Karpas-422 (cell line): ENCODE results near the gene OR52N2. TPM values are rescaled to one million over a fixed set of nuclear protein-coding genes. Genes with fewer than 3 reads are reported as not detected.

Source experiments
- DNase-seq: peaks from one replicate; pipeline ENCODE4 v3.0.0-alpha.2; 2015
- H2AFZ ChIP-seq: fragments of 200-600 bp; sonication (generic); 2 replicates; pipeline ENCODE4 v1.6.1; 2014; ENCODE audit warnings: antibody characterized with exemption, low read length, mixed read lengths
- H3K27ac ChIP-seq: fragments of 200-600 bp; sonication (generic); 2 replicates; pipeline ENCODE4 v1.5.1; 2014; ENCODE audit warnings: mild to moderate bottlenecking, low read length, moderate library complexity
- H3K27me3 ChIP-seq: fragments of 200-600 bp; sonication (generic); 2 replicates; pipeline ENCODE4 v1.6.1; 2014; ENCODE audit warnings: low read length, mixed read lengths
- H3K36me3 ChIP-seq: fragments of 200-600 bp; sonication (generic); 2 replicates; pipeline ENCODE4 v1.6.1; 2014; ENCODE audit warnings: low read length, mixed read lengths; ENCODE audit not compliant: insufficient read depth
- H3K4me1 ChIP-seq: fragments of 200-600 bp; sonication (generic); 2 replicates; pipeline ENCODE4 v1.6.1; 2014; ENCODE audit warnings: mild to moderate bottlenecking, low read length, mixed read lengths
- H3K4me2 ChIP-seq: fragments of 200-600 bp; sonication (generic); 2 replicates; pipeline ENCODE4 v1.6.1; 2014; ENCODE audit warnings: low read length, low read depth, mild to moderate bottlenecking; ENCODE audit not compliant: poor library complexity, severe bottlenecking
- H3K4me3 ChIP-seq: fragments of 200-600 bp; sonication (generic); 2 replicates; pipeline ENCODE4 v1.5.1; 2014; ENCODE audit warnings: mild to moderate bottlenecking, antibody characterized with exemption, low read length, mixed read lengths
- H3K79me2 ChIP-seq: fragments of 200-600 bp; sonication (generic); 2 replicates; pipeline ENCODE4 v1.6.1; 2014; ENCODE audit warnings: mild to moderate bottlenecking, low read length, mixed read lengths
- H3K9ac ChIP-seq: fragments of 200-600 bp; sonication (generic); 2 replicates; pipeline ENCODE4 v1.6.0; 2014; ENCODE audit warnings: low read length
- H3K9me2 ChIP-seq: fragments of 200-600 bp; sonication (generic), shearing (Covaris generic); replicated peaks from 2 replicates; pipeline ENCODE4 v1.6.0; 2014; ENCODE audit warnings: mild to moderate bottlenecking, low read length, moderate library complexity; ENCODE audit not compliant: insufficient read depth
- H3K9me3 ChIP-seq: fragments of 300-700, 200-600 bp; sonication (generic); 2 replicates; pipeline ENCODE4 v1.6.1; 2014; ENCODE audit warnings: low read length, mixed read lengths
- H4K20me1 ChIP-seq: fragments of 200-600 bp; sonication (generic); 2 replicates; pipeline ENCODE4 v1.6.1; 2014; ENCODE audit warnings: mild to moderate bottlenecking, antibody characterized with exemption, low read length, low read depth; ENCODE audit not compliant: insufficient read depth
- total RNA-seq: library from RNA; depleted of rRNA; stranded (reverse); fragments of >200 nt; shearing (Covaris generic); gene quantifications from 2 replicates; pipeline ENCODE4 v1.2.3, GENCODE V29; 2014; ENCODE audit warnings: low replicate concordance

The OR52N2 gene
- total RNA-seq, 1 experiment from 2014 or later = not detected

GRCh38 chr11:5809905-5810795 is 1.4 kb downstream of the OR52N2 start:
- no peaks in the 10 kb centered on the region for H3K4me1 ChIP-seq
- no peaks in the 10 kb centered on the region for H3K79me2 ChIP-seq
- H3K27me3 ChIP-seq = no peaks in the 10 kb centered on the region
- H3K4me3 ChIP-seq = no peak overlapping the region
- H3K4me2 ChIP-seq = no peak overlapping the region
- no peak overlapping the region for H3K9ac ChIP-seq
- no peaks in the 10 kb centered on the region for H3K36me3 ChIP-seq
- no peak overlapping the region for H2AFZ ChIP-seq
- H3K9me2 ChIP-seq = no peaks in the 10 kb centered on the region
- no peaks in the 10 kb centered on the region for H4K20me1 ChIP-seq
- DNase-seq = no peak
- no peak overlapping the region for H3K27ac ChIP-seq
- no peaks in the 10 kb centered on the region for H3K9me3 ChIP-seq

DNA sequence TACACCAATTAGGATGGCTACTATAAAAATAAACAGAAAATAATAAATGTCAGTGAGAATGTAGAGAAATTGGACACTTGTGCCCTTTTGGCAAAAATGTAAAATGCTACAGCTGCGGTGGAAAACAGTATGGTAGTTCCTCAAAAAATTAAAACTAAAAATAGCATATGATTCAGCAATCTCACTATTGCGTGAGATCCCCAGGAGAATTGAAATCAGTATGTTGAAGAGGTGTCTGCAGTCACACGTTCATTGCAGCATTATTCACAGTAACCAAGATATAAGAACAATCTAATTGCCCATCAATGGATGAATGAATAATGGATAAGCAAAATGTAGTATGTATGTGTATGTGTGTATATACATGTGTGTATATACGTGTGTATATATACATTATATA is 6.8 kb downstream of the OR52N2 start:
- H3K27ac ChIP-seq = no peak overlapping the region

DNA sequence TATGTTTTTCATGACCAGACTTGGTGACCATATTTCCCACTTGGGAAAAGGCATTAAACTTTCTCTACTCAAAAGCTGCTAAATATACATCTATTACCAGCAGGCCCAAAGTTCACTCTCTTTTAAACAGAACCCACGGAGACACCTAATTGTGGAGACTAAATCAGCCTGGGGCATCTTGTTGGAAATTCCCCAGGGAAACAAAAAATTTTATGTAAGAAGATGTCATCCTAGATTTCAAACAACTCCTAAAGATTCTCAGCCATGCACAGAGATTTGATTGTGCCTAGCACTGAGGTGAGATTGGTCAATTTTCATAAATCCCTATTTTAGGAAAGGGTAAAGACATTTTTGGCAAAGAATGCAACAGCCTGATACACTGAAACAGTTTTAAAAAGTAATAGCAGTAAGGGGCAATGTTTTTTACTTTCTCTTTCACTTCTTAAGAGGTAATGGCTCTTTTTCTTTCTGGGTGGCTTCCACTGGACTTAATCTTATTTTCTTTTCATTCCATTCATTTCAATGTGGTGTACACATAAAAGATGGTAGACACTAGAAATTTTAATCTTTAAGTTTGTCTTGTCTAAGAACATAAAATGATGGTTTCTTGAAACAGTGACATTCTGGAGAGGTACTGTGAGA is 9.6 kb downstream of the OR52N2 start:
- no peaks in the 10 kb centered on the region for H3K36me3 ChIP-seq
- H3K27ac ChIP-seq = no peak overlapping the region
- no peaks in the 10 kb centered on the region for H3K4me1 ChIP-seq
- DNase-seq = no peak
- H2AFZ ChIP-seq = no peak overlapping the region
- H3K4me3 ChIP-seq = no peak overlapping the region
- no peak overlapping the region for H3K4me2 ChIP-seq
- H3K9ac ChIP-seq = no peak overlapping the region
- no peaks in the 10 kb centered on the region for H3K27me3 ChIP-seq
- H3K79me2 ChIP-seq = no peaks in the 10 kb centered on the region
- H4K20me1 ChIP-seq = no peaks in the 10 kb centered on the region
- H3K9me2 ChIP-seq = no peaks in the 10 kb centered on the region
- H3K9me3 ChIP-seq = no peaks in the 10 kb centered on the region

More for the DNA sequence above, 6.8 kb downstream of the OR52N2 start:
- Histone ChIP-seq H3K36me3 (no peaks in the 10 kb centered on the region), H4K20me1 (no peaks in the 10 kb centered on the region), H3K4me1 (no peaks in the 10 kb centered on the region), H2AFZ (no peak overlapping the region), H3K9me3 (no peaks in the 10 kb centered on the region), H3K79me2 (no peaks in the 10 kb centered on the region), H3K27me3 (no peaks in the 10 kb centered on the region), H3K9ac (no peak overlapping the region), H3K4me2 (no peak overlapping the region), H3K4me3 (no peak overlapping the region), H3K9me2 (no peaks in the 10 kb centered on the region)
- DNase-seq = no peak

- Histone ChIP-seq H4K20me1 (no peaks in the 10 kb centered on the region), H3K27me3 (no peaks in the 10 kb centered on the region), H3K4me2 (no peak overlapping the region), H3K4me1 (no peaks in the 10 kb centered on the region), H3K79me2 (no peaks in the 10 kb centered on the region), H3K27ac (no peak overlapping the region), H2AFZ (no peak overlapping the region), H3K4me3 (no peak overlapping the region), H3K9me2 (no peaks in the 10 kb centered on the region), H3K9ac (no peak overlapping the region), H3K9me3 (no peaks in the 10 kb centered on the region), H3K36me3 (no peaks in the 10 kb centered on the region)
- no peak for DNase-seq
Measured at GRCh38 chr11:5831196-5831829, 22.6 kb downstream of the OR52N2 start.

DNA sequence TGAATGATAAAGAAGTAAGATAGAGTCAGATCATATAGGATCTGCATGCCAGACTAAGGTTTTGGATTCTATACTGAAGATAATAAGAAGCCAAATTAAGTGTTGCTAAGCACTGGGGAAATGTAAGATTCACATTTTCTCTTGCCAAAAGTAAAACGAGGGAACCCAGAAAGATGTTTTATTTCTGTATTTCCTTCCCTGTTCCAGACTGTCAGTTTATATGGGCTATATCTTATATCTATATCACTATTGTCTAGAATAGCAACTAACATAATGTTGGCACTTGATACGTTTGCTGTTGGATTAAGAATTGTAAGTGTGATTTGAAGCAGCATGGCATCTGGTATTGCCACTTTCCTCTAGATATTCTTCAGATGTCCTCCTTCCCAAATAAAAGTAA is 24.7 kb downstream of the OR52N2 start:
- no peak for DNase-seq
- Histone ChIP-seq H3K79me2 (no peaks in the 10 kb centered on the region), H3K27ac (no peak overlapping the region), H3K4me2 (no peak overlapping the region), H3K27me3 (no peaks in the 10 kb centered on the region), H3K9me2 (no peaks in the 10 kb centered on the region), H3K36me3 (no peaks in the 10 kb centered on the region), H3K4me1 (no peaks in the 10 kb centered on the region), H3K9ac (no peak overlapping the region), H4K20me1 (no peaks in the 10 kb centered on the region), H2AFZ (no peak overlapping the region), H3K9me3 (no peaks in the 10 kb centered on the region), H3K4me3 (no peak overlapping the region)

DNA sequence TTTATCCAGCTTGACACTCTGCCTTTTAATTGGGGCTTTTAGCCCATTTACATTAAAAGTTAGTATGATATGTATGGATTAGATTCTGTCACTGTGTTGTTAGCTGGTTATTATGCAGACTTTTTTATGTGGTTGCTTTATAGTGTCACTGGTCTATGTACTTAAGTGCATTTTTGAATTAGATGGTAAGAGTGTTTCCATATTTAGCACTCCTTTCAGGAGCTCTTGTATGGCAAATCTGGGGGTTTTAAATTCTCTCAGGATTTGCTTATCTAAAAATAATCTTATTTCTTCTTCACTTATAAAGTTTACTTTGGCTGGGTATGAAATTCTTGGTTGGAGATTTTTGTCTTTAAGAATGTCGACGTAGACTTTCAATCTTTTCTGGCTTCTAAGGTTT is 29.0 kb downstream of the OR52N2 start:
- H3K36me3 ChIP-seq = no peaks in the 10 kb centered on the region
- H3K79me2 ChIP-seq = no peaks in the 10 kb centered on the region
- no peak overlapping the region for H3K4me3 ChIP-seq
- no peaks in the 10 kb centered on the region for H3K27me3 ChIP-seq
- H3K9ac ChIP-seq = no peak overlapping the region
- no peak for DNase-seq
- no peak overlapping the region for H2AFZ ChIP-seq
- H4K20me1 ChIP-seq = no peaks in the 10 kb centered on the region
- H3K9me3 ChIP-seq = no peaks in the 10 kb centered on the region
- H3K27ac ChIP-seq = no peak overlapping the region
- no peaks in the 10 kb centered on the region for H3K4me1 ChIP-seq
- no peaks in the 10 kb centered on the region for H3K9me2 ChIP-seq
- no peak overlapping the region for H3K4me2 ChIP-seq

DNA sequence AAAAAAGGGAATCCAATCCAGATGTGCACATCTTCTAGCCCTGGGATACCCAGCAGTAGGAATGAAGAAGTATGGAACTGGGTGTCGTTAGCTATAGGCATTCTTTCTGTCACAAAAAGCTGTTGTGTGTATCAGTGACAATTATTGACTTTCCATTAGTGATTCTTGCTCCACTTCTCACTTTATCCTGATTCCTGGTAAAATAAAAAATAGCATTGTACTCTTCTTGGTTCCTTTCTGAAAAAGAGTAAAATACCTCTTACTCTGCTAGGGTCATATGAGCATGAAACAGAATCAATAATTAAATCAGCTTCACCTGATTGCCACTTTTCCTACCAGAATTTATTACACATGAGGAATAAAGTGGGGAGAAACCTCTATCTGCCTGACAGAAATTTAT is 33.1 kb downstream of the OR52N2 start, which contains the start of gene OR52E6:
OR52E6 (minus strand) TSS at position 101 of the 400 bp plus-strand sequence; CDS start at position 101, 0 bp downstream.
- Histone ChIP-seq H3K4me1 (no peaks in the 10 kb centered on the region), H4K20me1 (no peaks in the 10 kb centered on the region), H3K9me2 (no peaks in the 10 kb centered on the region), H3K4me2 (no peak within 1 kb of the TSS), H3K36me3 (no peaks in the 10 kb centered on the region), H3K9ac (no peak within 1 kb of the TSS), H3K4me3 (no peak within 1 kb of the TSS), H2AFZ (no peak within 1 kb of the TSS), H3K27me3 (no peaks in the 10 kb centered on the region), H3K9me3 (no peaks in the 10 kb centered on the region), H3K27ac (no peak within 1 kb of the TSS), H3K79me2 (no peaks in the 10 kb centered on the region)
- DNase-seq = no peak

DNA sequence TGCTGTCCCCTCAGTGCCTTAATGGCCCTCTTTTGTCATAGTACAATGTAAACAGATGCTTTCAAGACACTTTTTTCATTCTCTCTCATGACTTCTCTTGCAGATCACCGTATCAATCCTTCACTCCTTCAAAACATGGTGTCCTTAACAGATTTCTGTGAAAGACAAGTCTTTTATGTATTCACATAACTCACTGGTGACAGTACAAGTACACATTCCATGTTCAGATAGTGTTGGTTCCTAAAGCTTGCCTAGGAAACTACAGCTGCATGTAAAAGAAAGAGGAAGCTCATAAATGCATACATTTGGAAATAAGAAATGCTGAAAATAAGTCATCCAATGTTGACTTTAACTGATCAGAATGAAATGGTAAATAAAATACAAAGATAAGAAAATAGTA is 38.0 kb downstream of the OR52N2 start:
- no peak overlapping the region for H2AFZ ChIP-seq
- no peaks in the 10 kb centered on the region for H3K9me3 ChIP-seq
- no peak overlapping the region for H3K9ac ChIP-seq
- no peak overlapping the region for H3K4me2 ChIP-seq
- no peak overlapping the region for H3K4me3 ChIP-seq
- H3K27ac ChIP-seq = no peak overlapping the region
- H4K20me1 ChIP-seq = no peaks in the 10 kb centered on the region
- H3K9me2 ChIP-seq = no peaks in the 10 kb centered on the region
- no peak for DNase-seq
- no peaks in the 10 kb centered on the region for H3K4me1 ChIP-seq
- H3K36me3 ChIP-seq = no peaks in the 10 kb centered on the region
- H3K79me2 ChIP-seq = no peaks in the 10 kb centered on the region
- H3K27me3 ChIP-seq = no peaks in the 10 kb centered on the region
